ENCODE results near the gene KIAA0513. TPM values are rescaled to one million over a fixed set of nuclear protein-coding genes. Genes with fewer than 3 reads are reported as not detected.
A peak's percentile ranks its signal among the peaks of the same experiment; 100 is the strongest.

KIAA0513 gene
- total and polyA plus RNA-seq, 2 of the 13 experiments (the other 11 are each of a cell fraction or from before 2014, with no cell fraction given), result 1.8 TPM

- in situ Hi-C loops (cut with HindIII; ENCODE audit: extremely low pct_ligation_motif_present, low pct_unique_long_range_greater_than_20kb), result no loop called here
- FAIRE-seq, result no peak
These were observed 8.8 kb downstream of the KIAA0513 start for GRCh38 chr16:85036236-85037049.

DNA sequence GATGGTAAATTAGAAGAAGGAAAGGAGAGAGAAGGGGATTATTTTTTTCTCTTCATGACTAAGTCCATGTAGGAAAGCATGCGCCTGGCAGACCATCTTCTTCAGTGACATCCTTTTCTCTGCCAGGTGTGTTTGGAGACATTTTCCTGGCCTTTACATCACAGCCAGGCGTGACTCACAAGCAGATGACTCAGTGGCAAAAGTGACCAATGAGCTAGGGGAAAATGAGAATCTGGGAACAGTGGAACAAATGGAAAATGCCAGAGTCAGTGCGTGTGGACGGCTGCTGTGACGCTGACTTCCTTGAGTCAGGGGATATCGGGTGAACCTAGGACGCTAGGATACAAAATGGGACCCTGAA is 9.4 kb downstream of the KIAA0513 start:
- Histone ChIP-seq H3K4me1 (ENCODE audit: insufficient read depth, low read length) (peaks cover 7% of the 10 kb centered on the region; the same call in 1 of the 2 replicates), H3K4me2 (ENCODE audit: low read depth, low read length) (no peak overlapping the region), H3K27me3 (ENCODE audit: control insufficient read depth in 1 of 2, insufficient read depth in 2 of 2, low read length in 2 of 2) (peaks cover 0 to 24% of the 10 kb centered on the region in 2 experiments; a peak in 3 of 5 replicates), H4K20me1 (ENCODE audit: insufficient read depth, low read length) (no peaks in the 10 kb centered on the region), H3K9me3 (ENCODE audit: low read length) (no peaks in the 10 kb centered on the region), H3K27ac (ENCODE audit: extremely low read length, insufficient read depth, low read length) (no peak overlapping the region), H3K9ac (ENCODE audit: insufficient read depth, low read depth, low read length) (no peak overlapping the region), H3K79me2 (ENCODE audit: insufficient read depth, low read length) (no peaks in the 10 kb centered on the region), H3K4me3 (replicated peaks in 1 of 3; ENCODE audit: insufficient read depth in 1 of 3, low read depth in 2 of 3, low read length in 3 of 3) (no peak overlapping the region), H2AFZ (ENCODE audit: low read length) (no peak overlapping the region), H3K36me3 (replicated peaks in 1 of 2; ENCODE audit: control insufficient read depth in 1 of 2, insufficient read depth in 2 of 2, low read length in 2 of 2) (no peaks in the 10 kb centered on the region)
- DNase-seq (ENCODE audit: low spot score) (no peak), FAIRE-seq (no peak), ATAC-seq (no peak)
- ChIA-PET POLR2A (no interaction called here), CTCF (ENCODE audit: low intra/inter-chr PET ratio, low total read pairs) (no interaction called here)
- WGBS (ENCODE audit: low lambda C conversion rate), result 61% methylated on average over 7 of the region's 7 CpGs
- no TSS peak for BruUV-seq (replicated peaks)
- 0 out of 2 replicates have a peak, but pooled peaks have one; percentile 34 for TF ChIP-seq CREB1 (IDR thresholded peaks at IDR 0.05)
- no peak for TF ChIP-seq CREB1 (CRISPR knock-in tag; IDR thresholded peaks at IDR 0.05)
- no peak for TF ChIP-seq ZNF546 (CRISPR knock-in tag; conservative IDR thresholded peaks at IDR 0.05)
- TF ChIP-seq FOSL2 (CRISPR knock-in tag; IDR thresholded peaks at IDR 0.05), result peak; percentile 73
- TF ChIP-seq ZNF503 (CRISPR knock-in tag; IDR thresholded peaks at IDR 0.05), result no peak
- no peak for TF ChIP-seq ZNF660 (CRISPR knock-in tag; IDR thresholded peaks at IDR 0.05; ENCODE audit: borderline replicate concordance, low read depth)
- TF ChIP-seq, protein P1, sequence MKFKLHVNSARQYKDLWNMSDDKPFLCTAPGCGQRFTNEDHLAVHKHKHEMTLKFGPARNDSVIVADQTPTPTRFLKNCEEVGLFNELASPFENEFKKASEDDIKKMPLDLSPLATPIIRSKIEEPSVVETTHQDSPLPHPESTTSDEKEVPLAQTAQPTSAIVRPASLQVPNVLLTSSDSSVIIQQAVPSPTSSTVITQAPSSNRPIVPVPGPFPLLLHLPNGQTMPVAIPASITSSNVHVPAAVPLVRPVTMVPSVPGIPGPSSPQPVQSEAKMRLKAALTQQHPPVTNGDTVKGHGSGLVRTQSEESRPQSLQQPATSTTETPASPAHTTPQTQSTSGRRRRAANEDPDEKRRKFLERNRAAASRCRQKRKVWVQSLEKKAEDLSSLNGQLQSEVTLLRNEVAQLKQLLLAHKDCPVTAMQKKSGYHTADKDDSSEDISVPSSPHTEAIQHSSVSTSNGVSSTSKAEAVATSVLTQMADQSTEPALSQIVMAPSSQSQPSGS (CRISPR knock-in tag; IDR thresholded peaks at IDR 0.05), result no peak
- no peak for TF ChIP-seq PHB2 (IDR thresholded peaks at IDR 0.05; ENCODE audit: partially characterized antibody)
- TF ChIP-seq, protein P2, sequence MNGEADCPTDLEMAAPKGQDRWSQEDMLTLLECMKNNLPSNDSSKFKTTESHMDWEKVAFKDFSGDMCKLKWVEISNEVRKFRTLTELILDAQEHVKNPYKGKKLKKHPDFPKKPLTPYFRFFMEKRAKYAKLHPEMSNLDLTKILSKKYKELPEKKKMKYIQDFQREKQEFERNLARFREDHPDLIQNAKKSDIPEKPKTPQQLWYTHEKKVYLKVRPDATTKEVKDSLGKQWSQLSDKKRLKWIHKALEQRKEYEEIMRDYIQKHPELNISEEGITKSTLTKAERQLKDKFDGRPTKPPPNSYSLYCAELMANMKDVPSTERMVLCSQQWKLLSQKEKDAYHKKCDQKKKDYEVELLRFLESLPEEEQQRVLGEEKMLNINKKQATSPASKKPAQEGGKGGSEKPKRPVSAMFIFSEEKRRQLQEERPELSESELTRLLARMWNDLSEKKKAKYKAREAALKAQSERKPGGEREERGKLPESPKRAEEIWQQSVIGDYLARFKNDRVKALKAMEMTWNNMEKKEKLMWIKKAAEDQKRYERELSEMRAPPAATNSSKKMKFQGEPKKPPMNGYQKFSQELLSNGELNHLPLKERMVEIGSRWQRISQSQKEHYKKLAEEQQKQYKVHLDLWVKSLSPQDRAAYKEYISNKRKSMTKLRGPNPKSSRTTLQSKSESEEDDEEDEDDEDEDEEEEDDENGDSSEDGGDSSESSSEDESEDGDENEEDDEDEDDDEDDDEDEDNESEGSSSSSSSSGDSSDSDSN (CRISPR knock-in tag; IDR thresholded peaks at IDR 0.05), result no peak
- intact Hi-C loops (cut with micrococcal nuclease; ENCODE audit: unreplicated experiment) (no loop called here), in situ Hi-C loops (cut with HindIII; ENCODE audit: extremely low pct_ligation_motif_present, low pct_unique_long_range_greater_than_20kb) (no loop called here)

More at GRCh38 chr16:85036236-85037049, 8.8 kb downstream of the KIAA0513 start:
- H2AFZ ChIP-seq (ENCODE audit: low read length), result no peak overlapping the region
- H4K20me1 ChIP-seq (ENCODE audit: insufficient read depth, low read length), result no peaks in the 10 kb centered on the region
- no peak for TF ChIP-seq ZBTB1 (CRISPR knock-in tag; IDR thresholded peaks at IDR 0.05; ENCODE audit: borderline replicate concordance)
- TF ChIP-seq ZNF460 (CRISPR knock-in tag; IDR thresholded peaks at IDR 0.05; ENCODE audit: borderline replicate concordance), result no peak
- no peak for TF ChIP-seq KLF6 (CRISPR knock-in tag; IDR thresholded peaks at IDR 0.05)
- no peak for TF ChIP-seq ZMYM4 (CRISPR knock-in tag; IDR thresholded peaks at IDR 0.05)
- no peak for TF ChIP-seq ZNF891 (CRISPR knock-in tag; IDR thresholded peaks at IDR 0.05)
- TF ChIP-seq ZBTB21 (CRISPR knock-in tag; IDR thresholded peaks at IDR 0.05), result no peak
- no peak for TF ChIP-seq SCMH1 (CRISPR knock-in tag; IDR thresholded peaks at IDR 0.05; ENCODE audit: borderline replicate concordance)
- no peak for TF ChIP-seq ZNF253 (CRISPR knock-in tag; IDR thresholded peaks at IDR 0.05; ENCODE audit: borderline replicate concordance)
- TF ChIP-seq ASH2L (IDR thresholded peaks at IDR 0.05; ENCODE audit: insufficient read length, low read depth, low read length), result no peak
- no peak for TF ChIP-seq ZNF354B (CRISPR knock-in tag; IDR thresholded peaks at IDR 0.05)
- ChIA-PET CTCF (ENCODE audit: low intra/inter-chr PET ratio, low total read pairs) (no interaction called here), POLR2A (no interaction called here)
- WGBS (ENCODE audit: low lambda C conversion rate), result 58% methylated on average over 15 of the region's 15 CpGs
- no peak for ATAC-seq
- DNase-seq (ENCODE audit: low spot score), result no peak
- H3K27ac ChIP-seq (ENCODE audit: extremely low read length, insufficient read depth, low read length), result no peak overlapping the region
- H3K4me2 ChIP-seq (ENCODE audit: low read depth, low read length), result no peak overlapping the region
- H3K27me3 ChIP-seq (ENCODE audit: control insufficient read depth in 1 of 2, insufficient read depth in 2 of 2, low read length in 2 of 2), result peaks cover 0 to 24% of the 10 kb centered on the region in 2 experiments; a peak in 3 of 5 replicates
- intact Hi-C loops (cut with micrococcal nuclease; ENCODE audit: unreplicated experiment), result no loop called here
- no TSS peak for BruUV-seq (replicated peaks)
- no peaks in the 10 kb centered on the region for H3K9me3 ChIP-seq (ENCODE audit: low read length)
- no peak overlapping the region for H3K9ac ChIP-seq (ENCODE audit: insufficient read depth, low read depth, low read length)
- H3K4me1 ChIP-seq (ENCODE audit: insufficient read depth, low read length), result peaks cover 7% of the 10 kb centered on the region; the same call in 1 of the 2 replicates
- no peaks in the 10 kb centered on the region for H3K79me2 ChIP-seq (ENCODE audit: insufficient read depth, low read length)
- H3K4me3 ChIP-seq (replicated peaks in 1 of 3; ENCODE audit: insufficient read depth in 1 of 3, low read depth in 2 of 3, low read length in 3 of 3), result no peak overlapping the region
- no peaks in the 10 kb centered on the region for H3K36me3 ChIP-seq (replicated peaks in 1 of 2; ENCODE audit: control insufficient read depth in 1 of 2, insufficient read depth in 2 of 2, low read length in 2 of 2)

All from HepG2 (cell line).